HG02571 (cell line): Measurements from ENCODE around the gene KLHDC10.
"Not testable (repeated sequence)": the region's sequence is repeated elsewhere in the genome, so short reads cannot be mapped to it uniquely, and the experiment has no call there.

Source experiments
- ATAC-seq: cut with Tn5 transposase; IDR thresholded peaks from one replicate; pipeline ENCODE4 v1.9.1; 2021; ENCODE audit warnings: mild to moderate bottlenecking, moderate library complexity; ENCODE audit not compliant: unreplicated experiment

Gene KLHDC10

GRCh38 chr7:130139193-130139960 lies 69.0 kb downstream of the KLHDC10 start:
- ATAC-seq: no peak

DNA sequence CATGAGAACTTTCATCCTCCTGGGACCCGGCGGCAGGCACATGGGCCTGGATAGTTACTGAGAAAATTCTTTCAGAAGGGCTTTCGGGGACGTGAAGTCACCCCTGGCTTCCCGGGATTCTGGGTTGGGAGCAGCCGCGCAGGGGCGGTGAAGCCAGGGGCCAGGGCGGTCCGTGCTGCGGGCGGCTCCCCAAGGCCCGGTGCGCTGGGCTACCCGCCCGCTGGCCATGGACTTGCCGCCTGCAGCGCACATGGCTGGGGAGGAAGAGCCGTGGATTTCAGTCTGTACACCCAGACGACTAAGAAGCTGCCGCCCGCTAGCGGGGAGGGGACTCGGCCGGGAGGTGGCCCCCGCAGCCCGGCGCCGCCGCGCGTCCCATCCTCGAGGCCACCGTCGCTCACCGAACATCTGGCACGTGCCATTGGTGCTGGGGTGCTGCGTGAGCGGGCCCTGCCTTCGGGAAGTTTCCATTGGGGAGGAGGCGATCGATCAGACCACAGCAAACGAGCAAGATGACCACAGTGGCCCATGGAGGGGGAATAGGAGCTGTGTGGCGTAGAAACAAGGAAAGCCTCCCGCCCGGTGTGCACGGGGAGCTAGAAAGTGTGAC lies 70.3 kb downstream of the KLHDC10 start:
- no peak for ATAC-seq

DNA sequence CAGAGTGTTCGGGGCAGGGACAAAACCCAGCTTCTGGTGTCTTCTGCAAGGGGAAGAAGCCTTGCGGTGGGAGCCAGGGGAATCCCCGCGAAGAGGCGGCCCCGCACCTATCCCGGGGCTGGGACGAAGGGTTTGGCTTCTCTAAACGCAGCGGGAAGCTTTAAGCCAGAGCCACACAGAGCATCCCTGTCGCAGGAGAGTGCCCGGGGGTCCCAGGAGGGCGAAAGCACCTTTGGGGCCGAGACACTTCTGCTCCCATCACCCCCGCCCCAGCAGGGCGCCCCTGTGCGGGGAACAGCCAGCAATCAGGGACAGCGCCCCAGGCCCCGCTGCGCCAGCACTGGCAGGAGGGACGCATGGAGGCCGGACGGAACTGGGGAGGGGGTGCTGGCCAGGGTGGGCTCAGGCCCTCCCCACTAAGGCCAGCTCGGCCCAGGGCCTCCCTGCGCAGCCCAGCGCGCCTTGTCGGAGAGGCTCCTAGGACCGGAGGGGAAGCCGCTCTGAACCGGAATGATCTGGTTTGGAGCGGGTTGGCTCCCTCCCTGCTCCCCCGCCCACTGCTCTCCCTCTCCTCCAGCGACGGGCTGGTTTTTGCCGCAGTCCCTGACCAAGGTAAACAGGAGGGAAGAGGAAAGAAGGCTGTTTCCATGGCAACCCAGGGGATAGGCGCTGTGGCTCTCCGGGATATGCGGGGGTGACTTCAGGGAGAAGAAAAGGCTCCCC lies 71.0 kb downstream of the KLHDC10 start:
- ATAC-seq: no peak

- no peak for ATAC-seq
Observed at GRCh38 chr7:130141884-130142653, 71.7 kb downstream of the KLHDC10 start.

GRCh38 chr7:130142654-130143333 lies 72.5 kb downstream of the KLHDC10 start:
- no peak for ATAC-seq

DNA sequence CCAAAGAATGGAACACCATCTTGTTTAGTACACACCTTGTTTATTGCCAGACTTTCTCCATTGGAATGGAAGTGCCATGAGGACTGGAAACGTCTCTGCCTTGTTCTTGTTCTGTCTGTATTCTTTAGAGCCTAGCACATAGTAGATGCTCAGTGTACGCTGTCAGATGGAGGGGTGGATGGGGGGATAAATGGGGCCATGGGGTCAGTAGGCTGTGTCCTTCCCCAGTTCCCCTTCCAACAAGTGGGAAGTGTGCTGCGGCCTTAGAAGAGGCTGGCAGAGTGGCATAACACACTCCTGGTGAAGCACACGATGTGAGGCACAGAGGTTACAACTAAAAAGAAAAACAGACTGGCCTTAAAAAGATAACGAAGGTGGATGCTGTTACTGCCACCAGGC lies 73.0 kb downstream of the KLHDC10 start:
- no peak for ATAC-seq

- ATAC-seq: no peak
Observed at GRCh38 chr7:130143986-130144311, 73.6 kb downstream of the KLHDC10 start.

DNA sequence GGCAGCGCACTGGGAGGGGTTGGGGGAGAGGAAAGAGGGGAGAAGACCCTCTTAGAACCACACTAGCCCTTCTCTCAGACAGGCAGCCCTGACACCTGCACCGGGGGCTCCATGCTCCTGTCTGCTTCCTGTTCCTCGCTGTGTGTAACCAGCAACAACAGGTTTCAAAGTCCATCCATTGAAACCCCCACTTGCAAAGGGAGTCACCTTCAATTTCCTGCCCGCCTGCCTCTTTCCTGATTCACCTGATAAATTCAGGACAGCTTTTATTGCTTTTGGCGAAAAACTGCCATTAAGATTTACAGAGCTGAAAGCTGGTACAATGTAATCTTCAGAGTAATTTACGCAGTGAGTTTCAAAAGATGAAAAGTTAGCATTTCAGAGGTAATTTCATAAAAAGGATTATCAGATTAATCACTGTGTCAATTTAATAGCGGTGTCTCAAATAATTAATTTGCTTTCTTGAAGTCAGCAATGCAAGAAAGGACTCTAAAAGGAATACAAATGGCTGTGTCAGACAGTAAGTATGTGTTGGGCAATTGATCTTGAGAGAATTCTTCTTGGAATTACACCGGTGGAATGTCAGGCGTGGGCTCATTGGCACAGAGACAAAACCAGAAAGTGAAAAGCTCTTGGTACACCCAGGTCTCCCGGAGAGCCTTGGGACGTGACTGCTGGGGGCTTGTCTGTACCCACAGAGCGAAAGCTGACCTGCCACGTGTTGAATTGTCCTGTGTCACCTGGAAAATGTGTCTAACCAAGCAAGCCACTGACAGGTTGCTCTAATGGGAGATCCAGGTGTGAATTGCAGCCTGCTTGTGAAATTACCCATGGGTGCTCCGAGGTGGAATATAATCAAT lies 74.2 kb downstream of the KLHDC10 start:
- ATAC-seq: no peak

DNA sequence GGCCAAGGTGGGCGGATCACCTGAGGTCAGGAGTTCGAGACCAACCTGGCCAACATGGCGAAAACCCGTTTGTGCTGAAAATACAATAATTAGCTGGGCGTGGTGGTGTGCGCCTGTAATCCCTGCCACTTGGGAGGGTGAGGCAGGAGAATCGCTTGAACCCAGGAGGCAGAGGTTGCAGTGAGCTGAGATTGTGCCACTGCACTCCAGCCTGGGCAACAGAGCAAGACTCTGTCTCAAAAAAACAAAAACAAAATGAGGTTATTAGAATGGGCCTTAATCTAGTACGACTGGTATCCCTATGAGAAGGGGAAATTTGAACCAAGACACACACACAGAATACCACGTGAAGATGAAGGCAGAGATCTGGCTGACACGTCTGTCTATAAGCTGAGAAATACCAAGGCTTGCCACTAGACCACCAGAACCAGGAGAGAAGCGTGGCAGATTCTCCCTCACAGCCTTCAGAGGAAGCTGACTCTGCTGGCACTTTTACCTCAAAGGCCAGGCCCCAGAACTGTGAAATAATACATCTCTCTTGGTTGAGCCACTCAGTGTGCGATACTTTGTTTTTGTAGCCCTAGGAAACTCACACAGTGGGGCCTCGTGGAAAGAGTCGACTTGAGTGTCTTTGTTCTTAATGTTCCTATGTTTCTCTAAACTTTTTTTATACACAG lies 75.2 kb downstream of the KLHDC10 start:
- ATAC-seq: no peak

DNA sequence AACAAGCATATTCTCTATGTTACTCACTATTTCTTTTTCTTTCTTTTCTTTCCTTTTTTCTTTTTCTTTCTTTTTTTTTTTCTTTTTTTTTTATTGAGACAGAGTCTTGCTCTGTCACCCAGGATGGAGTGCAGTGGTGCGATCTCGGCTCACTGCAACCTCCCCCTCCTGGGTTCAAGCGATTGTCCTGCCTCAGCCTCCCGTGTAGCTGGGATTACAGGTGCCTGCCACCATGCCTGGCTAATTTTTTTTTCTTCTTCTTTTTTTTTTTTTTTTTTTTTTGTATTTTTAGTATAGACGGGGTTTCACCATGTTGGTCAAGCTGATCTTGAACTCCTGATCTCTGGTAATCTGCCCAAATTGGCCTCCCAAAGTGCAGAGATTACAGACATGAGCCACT lies 75.8 kb downstream of the KLHDC10 start:
- ATAC-seq: not testable (repeated sequence)

- ATAC-seq: no peak
Observed at GRCh38 chr7:130146693-130147405, 76.5 kb downstream of the KLHDC10 start.

- ATAC-seq: no peak
Observed at GRCh38 chr7:130147710-130148325, 77.5 kb downstream of the KLHDC10 start.

DNA sequence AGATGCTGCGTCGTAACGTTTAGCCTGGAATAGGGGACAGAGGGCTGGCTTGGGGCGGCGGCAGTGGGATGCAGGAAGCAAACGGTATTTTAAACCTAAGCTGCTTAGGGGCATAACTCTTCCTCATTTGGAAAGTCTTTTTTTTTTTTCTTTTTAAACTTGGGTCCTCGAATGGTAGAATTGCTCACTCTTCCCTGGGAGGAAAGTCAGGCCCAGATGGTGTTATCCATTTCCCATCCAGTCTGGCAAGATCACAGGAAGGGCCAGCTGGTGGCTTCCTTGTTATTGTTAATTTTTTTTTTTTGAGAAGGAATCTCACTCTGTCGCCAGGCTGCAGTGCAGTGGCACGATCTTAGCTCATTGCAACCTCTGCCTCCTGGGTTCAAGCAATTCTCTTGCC lies 78.2 kb downstream of the KLHDC10 start:
- no peak for ATAC-seq

GRCh38 chr7:130149281-130150139 lies 79.2 kb downstream of the KLHDC10 start:
- no peak for ATAC-seq

- no peak for ATAC-seq
Observed at GRCh38 chr7:130150587-130150986, 80.3 kb downstream of the KLHDC10 start.

DNA sequence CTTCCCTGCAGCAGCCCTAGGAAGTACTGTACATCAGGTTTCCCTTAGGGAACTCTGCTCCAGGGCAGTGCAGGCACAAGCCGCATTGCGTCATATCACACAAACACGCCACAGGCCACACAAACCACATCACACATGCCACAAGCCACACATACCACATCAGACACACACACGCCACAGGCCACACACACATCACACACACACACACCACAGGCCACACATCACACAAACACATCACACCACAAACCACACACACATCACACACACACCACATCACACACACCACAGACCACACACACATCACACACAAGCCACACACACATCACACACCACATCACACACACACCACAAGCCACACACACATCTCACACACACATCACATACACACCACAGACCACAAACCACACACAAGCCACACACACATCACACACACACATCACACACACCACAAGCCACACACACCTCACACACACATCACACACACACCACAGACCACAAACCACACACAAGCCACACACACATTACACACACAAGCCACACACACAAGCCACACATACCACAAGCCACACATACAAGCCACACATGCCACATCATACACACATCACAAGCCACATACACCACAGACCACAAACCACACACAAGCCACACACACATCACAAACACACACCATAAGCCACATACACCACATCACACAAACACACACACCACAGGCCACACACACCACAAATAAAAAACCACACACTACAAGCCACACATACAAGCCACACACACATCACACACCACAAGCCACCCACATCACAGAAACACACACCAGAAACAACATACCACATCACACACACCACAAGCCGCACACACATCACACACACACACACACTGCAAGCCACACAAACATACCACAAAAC lies 81.5 kb downstream of the KLHDC10 start:
- ATAC-seq: no peak
